22Rv1 (cell line): ENCODE results near the gene KYNU.
"Not testable (repeated sequence)": the region's sequence is repeated elsewhere in the genome, so short reads cannot be mapped to it uniquely, and the experiment has no call there.

Experiments used
- H3K27ac ChIP-seq: fragments of 450-650 bp; 2 replicates; pipeline ENCODE4 v1.5.1; 2017
- ZFX ChIP-seq: fragments of 450-650 bp; IDR thresholded peaks from 2 replicates; pipeline ENCODE4 v1.6.1; 2017; ENCODE audit warnings: antibody characterized with exemption, borderline replicate concordance
- TF ChIP-seq, protein P1 (sequence below): fragments of 450-650 bp; IDR thresholded peaks from 2 replicates; pipeline ENCODE4 v1.5.1; 2017; ENCODE audit warnings: mild to moderate bottlenecking

Gene KYNU

GRCh38 chr2:143078104-143078503, 200.6 kb downstream of the KYNU start:
- TF ChIP-seq ZFX = no peak
- H3K27ac ChIP-seq = no peak overlapping the region

- no peak overlapping the region for H3K27ac ChIP-seq
- TF ChIP-seq, protein P1, sequence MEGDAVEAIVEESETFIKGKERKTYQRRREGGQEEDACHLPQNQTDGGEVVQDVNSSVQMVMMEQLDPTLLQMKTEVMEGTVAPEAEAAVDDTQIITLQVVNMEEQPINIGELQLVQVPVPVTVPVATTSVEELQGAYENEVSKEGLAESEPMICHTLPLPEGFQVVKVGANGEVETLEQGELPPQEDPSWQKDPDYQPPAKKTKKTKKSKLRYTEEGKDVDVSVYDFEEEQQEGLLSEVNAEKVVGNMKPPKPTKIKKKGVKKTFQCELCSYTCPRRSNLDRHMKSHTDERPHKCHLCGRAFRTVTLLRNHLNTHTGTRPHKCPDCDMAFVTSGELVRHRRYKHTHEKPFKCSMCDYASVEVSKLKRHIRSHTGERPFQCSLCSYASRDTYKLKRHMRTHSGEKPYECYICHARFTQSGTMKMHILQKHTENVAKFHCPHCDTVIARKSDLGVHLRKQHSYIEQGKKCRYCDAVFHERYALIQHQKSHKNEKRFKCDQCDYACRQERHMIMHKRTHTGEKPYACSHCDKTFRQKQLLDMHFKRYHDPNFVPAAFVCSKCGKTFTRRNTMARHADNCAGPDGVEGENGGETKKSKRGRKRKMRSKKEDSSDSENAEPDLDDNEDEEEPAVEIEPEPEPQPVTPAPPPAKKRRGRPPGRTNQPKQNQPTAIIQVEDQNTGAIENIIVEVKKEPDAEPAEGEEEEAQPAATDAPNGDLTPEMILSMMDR = no peak
- no peak for TF ChIP-seq ZFX
Measured at GRCh38 chr2:143081616-143082015, 204.2 kb downstream of the KYNU start.

GRCh38 chr2:143083636-143084035, 206.2 kb downstream of the KYNU start:
- TF ChIP-seq ZFX = no peak
- TF ChIP-seq, protein P1 = no peak
- no peak overlapping the region for H3K27ac ChIP-seq

- no peak overlapping the region for H3K27ac ChIP-seq
- TF ChIP-seq, protein P1 = no peak
- TF ChIP-seq ZFX = no peak
Measured at GRCh38 chr2:143084462-143084861, 207.0 kb downstream of the KYNU start.

GRCh38 chr2:143085125-143085784, 207.8 kb downstream of the KYNU start:
- TF ChIP-seq, protein P1 = no peak
- TF ChIP-seq ZFX = no peak

DNA sequence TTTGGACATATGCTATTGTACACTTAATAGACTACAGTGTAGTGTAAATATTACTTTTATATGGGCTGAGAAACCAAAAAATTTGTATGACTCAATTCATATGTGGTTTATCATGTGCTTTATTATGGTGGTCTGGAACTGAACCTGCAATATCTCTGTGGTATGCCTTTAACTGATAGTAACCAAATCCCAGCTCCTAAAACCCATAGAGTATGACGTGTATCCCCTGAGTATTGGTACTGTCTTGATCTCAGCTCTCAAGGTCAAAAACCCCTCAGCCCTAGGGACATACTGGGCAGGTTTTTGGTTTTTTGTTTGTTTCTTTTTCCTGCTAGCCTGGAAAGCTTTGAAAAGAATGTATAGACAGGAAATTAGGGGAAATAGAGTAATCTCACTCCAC, 209.6 kb downstream of the KYNU start:
- no peak overlapping the region for H3K27ac ChIP-seq
- no peak for TF ChIP-seq ZFX

More at GRCh38 chr2:143085125-143085784, 207.8 kb downstream of the KYNU start:
- H3K27ac ChIP-seq = no peak overlapping the region

DNA sequence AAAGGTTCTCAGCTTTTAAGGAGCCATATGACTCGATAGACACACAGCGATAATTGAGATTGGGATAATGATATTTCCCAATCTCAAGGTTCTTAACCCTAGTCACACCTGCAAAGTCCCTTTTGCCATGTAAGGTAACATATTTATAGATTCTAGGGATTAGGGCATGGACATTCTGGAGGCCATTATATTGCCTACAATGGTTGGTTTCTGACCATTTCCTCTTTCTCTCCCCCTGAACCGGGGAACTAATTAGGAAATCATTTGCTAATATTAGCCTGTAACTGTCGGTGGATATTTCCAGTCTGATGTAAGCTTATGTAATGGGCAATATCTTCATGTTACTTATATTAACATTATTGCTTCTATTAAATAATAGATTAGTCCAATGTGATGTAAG, 210.9 kb downstream of the KYNU start:
- no peak overlapping the region for H3K27ac ChIP-seq
- no peak for TF ChIP-seq ZFX
- TF ChIP-seq, protein P1 = no peak

DNA sequence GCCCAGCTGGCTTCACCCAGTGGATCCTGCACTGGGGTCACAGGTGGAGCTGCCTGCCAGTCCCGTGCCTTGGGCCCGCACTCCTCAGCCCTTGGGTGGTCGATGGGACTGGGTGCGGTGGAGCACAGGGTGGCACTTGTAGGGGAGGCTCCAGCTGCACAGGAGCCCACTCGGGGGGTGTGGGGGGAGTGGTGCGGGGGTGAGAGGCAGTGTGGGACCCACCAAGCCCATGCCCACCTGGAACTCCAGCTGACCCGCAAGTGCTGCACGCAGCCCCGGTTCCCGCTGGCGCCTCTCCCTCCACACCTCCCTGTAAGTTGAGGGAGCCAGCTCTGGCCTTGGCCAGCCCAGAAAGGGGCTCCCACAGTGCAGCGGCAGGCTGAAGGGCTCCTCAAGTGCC, 212.1 kb downstream of the KYNU start:
- not testable (repeated sequence) for H3K27ac ChIP-seq
